GM19099 (cell line): Measurements from ENCODE around the gene TEDC2.

Source experiments
- POLR2A ChIP-seq: IDR thresholded peaks from 3 replicates; pipeline ENCODE4 v1.6.1; 2011; ENCODE audit warnings: low read depth; ENCODE audit not compliant: insufficient read length; ENCODE audit errors: extremely low read depth

The TEDC2 gene

GRCh38 chr16:2429771-2430663 lies 29.9 kb upstream of the TEDC2 start:
- no peak for TF ChIP-seq POLR2A

GRCh38 chr16:2432286-2432685 lies 27.6 kb upstream of the TEDC2 start:
- no peak for TF ChIP-seq POLR2A

- TF ChIP-seq POLR2A = no peak
These were observed 27.0 kb upstream of the TEDC2 start for GRCh38 chr16:2432801-2433505.

GRCh38 chr16:2436110-2436509 lies 23.8 kb upstream of the TEDC2 start:
- no peak for TF ChIP-seq POLR2A

- TF ChIP-seq POLR2A = no peak
These were observed 22.7 kb upstream of the TEDC2 start for GRCh38 chr16:2437032-2437790.

GRCh38 chr16:2438121-2438520 lies 21.8 kb upstream of the TEDC2 start:
- TF ChIP-seq POLR2A = no peak

- no peak for TF ChIP-seq POLR2A
These were observed 20.3 kb upstream of the TEDC2 start for GRCh38 chr16:2439598-2439997.

GRCh38 chr16:2443555-2443954 lies 16.4 kb upstream of the TEDC2 start:
- no peak for TF ChIP-seq POLR2A

GRCh38 chr16:2447920-2448583 lies 11.9 kb upstream of the TEDC2 start:
- no peak for TF ChIP-seq POLR2A

GRCh38 chr16:2449118-2449517 lies 10.8 kb upstream of the TEDC2 start:
- TF ChIP-seq POLR2A = no peak

- no peak for TF ChIP-seq POLR2A
These were observed 9.4 kb upstream of the TEDC2 start for GRCh38 chr16:2450535-2450934.

- TF ChIP-seq POLR2A = no peak
These were observed 8.9 kb upstream of the TEDC2 start for GRCh38 chr16:2450975-2451381.

GRCh38 chr16:2451851-2452320 lies 8.0 kb upstream of the TEDC2 start:
- TF ChIP-seq POLR2A = no peak

- TF ChIP-seq POLR2A = no peak
These were observed 7.3 kb upstream of the TEDC2 start for GRCh38 chr16:2452650-2453049.
